Tibial nerve (tissue), 4 donors: ENCODE data around the gene ERN1.
"Not testable (repeated sequence)": the region's sequence is repeated elsewhere in the genome, so short reads cannot be mapped to it uniquely, and the experiment has no call there.

Experiments
- CTCF ChIP-seq, 5 experiments: fragments of 200-600 bp in 3 of 5; fragments of 450-650 bp in 2 of 5; sonication (generic) in 3 of 5; IDR thresholded peaks; one replicate each; pipeline ENCODE4 v1.5.1; 2016 to 2019; ENCODE audit warnings: antibody characterized with exemption in 5 of 5, mild to moderate bottlenecking in 3 of 5, moderate library complexity in 2 of 5
- EP300 ChIP-seq, 2 donors: sonication (generic); formaldehyde crosslinking; IDR thresholded peaks; one replicate each; pipeline ENCODE4 v1.6.1; 2017; ENCODE audit warnings: antibody characterized with exemption in 2 of 2, mild to moderate bottlenecking in 1 of 2
- POLR2A ChIP-seq, 2 donors: fragments of 450-650 bp; IDR thresholded peaks; one replicate each; pipeline ENCODE4 v1.6.1; 2017; ENCODE audit warnings: antibody characterized with exemption in 2 of 2, mild to moderate bottlenecking in 2 of 2, moderate library complexity in 2 of 2

- TF ChIP-seq CTCF, POLR2A, EP300 (IDR thresholded peaks at IDR 0.05): not testable (repeated sequence)
These were observed 37.7 kb upstream of the ERN1 start for GRCh38 chr17:64167666-64168065.
